Testis (tissue), 3 donors: ENCODE measurements around the gene LRRC42. TPM values are rescaled to one million over a fixed set of nuclear protein-coding genes. Genes with fewer than 3 reads are reported as not detected.

Experiments
- DNase-seq: peaks from one replicate; pipeline ENCODE4 v3.0.0-alpha.2; 2019
- H3K27ac ChIP-seq, 2 donors: fragments of 200-600 bp; sonication (generic); one replicate each; pipeline ENCODE4 v1.5.1; 2019
- H3K27me3 ChIP-seq: fragments of 200-600 bp; sonication (generic); one replicate; pipeline ENCODE4 v1.5.1; 2019
- H3K36me3 ChIP-seq: fragments of 200-600 bp; sonication (generic); one replicate; pipeline ENCODE4 v1.5.1; 2017; ENCODE audit warnings: low read depth; ENCODE audit errors: missing control alignments
- H3K4me1 ChIP-seq: fragments of 200-600 bp; sonication (generic); one replicate; pipeline ENCODE4 v1.5.1; 2019
- H3K4me3 ChIP-seq, 2 donors: fragments of 200-600 bp; sonication (generic); one replicate each; pipeline ENCODE4 v1.5.1; 2017 to 2019
- H3K9me3 ChIP-seq: fragments of 200-600 bp; sonication (generic); one replicate; pipeline ENCODE4 v1.5.1; 2017
- CTCF ChIP-seq, 3 experiments: fragments of 450-650 bp in 2 of 3; fragments of 200-600 bp in 1 of 3; sonication (generic) in 1 of 3; IDR thresholded peaks; one replicate each; pipeline ENCODE4 v1.5.1; 2016 to 2019; ENCODE audit warnings: antibody characterized with exemption in 3 of 3, mild to moderate bottlenecking in 2 of 3, moderate library complexity in 1 of 3
- POLR2A ChIP-seq: fragments of 450-650 bp; IDR thresholded peaks from one replicate; pipeline ENCODE4 v1.6.1; 2017; ENCODE audit warnings: antibody characterized with exemption, mild to moderate bottlenecking, moderate library complexity
- WGBS, 2 donors: methylation state at CpG; one replicate each; pipeline ENCODE4 v1.1.5; 2018; 5-methylcytosine and 5-hydroxymethylcytosine counted together
- intact Hi-C: fragments of 100-400 bp; cut with DNase I; formaldehyde crosslinking; loops from one replicate; pipeline ENCODE4 v1.15.1; 2023; ENCODE audit warnings: low total_unique reads
- polyA plus RNA-seq: library from polyadenylated mRNA; stranded (reverse); fragments of 350-450 nt; fragmentation: Illumina TruSeq; extraction: RNeasy Lipid Tissue Mini Kit (QIAGEN cat#74804); gene quantifications from one replicate; pipeline ENCODE4 v1.2.3, GENCODE V29; 2014; ENCODE audit warnings: low read depth, low replicate concordance; ENCODE audit not compliant: insufficient read depth
- total RNA-seq, 2 donors: library from RNA; depleted of rRNA; stranded (reverse); fragments of >200 nt; gene quantifications; one replicate each; pipeline ENCODE4 v1.2.3, GENCODE V29; 2016

LRRC42 gene
- total and polyA plus RNA-seq, 3 donors from 2014 or later, result 37.8 to 42.8 (median 41.2) TPM

- DNase-seq, result no peak
Observed at GRCh38 chr1:54007613-54008012, 61.5 kb downstream of the LRRC42 start.

GRCh38 chr1:54008876-54009275 is 62.7 kb downstream of the LRRC42 start:
- no peaks in the 10 kb centered on the region for H3K36me3 ChIP-seq
- no peak for TF ChIP-seq CTCF (IDR thresholded peaks at IDR 0.05)
- no peak for TF ChIP-seq POLR2A
- intact Hi-C loops, result no loop called here

More at GRCh38 chr1:54007613-54008012, 61.5 kb downstream of the LRRC42 start:
- Histone ChIP-seq H3K27me3 (no peaks in the 10 kb centered on the region), H3K4me1 (no peaks in the 10 kb centered on the region), H3K36me3 (no peaks in the 10 kb centered on the region), H3K9me3 (no peaks in the 10 kb centered on the region), H3K27ac (no peak overlapping the region), H3K4me3 (no peak overlapping the region)
- intact Hi-C loops, result no loop called here
- WGBS, 2 donors, result 93 to 95% methylated on average over 4 of the region's 4 CpGs
- TF ChIP-seq CTCF (IDR thresholded peaks at IDR 0.05) (no peak), POLR2A (no peak)

GRCh38 chr1:54009406-54009805 is 63.3 kb downstream of the LRRC42 start:
- no peak overlapping the region for H3K4me3 ChIP-seq
- no peak for DNase-seq
- H3K36me3 ChIP-seq, result no peaks in the 10 kb centered on the region
- H3K4me1 ChIP-seq, result no peaks in the 10 kb centered on the region
- WGBS, 2 donors, result 86 to 95% methylated on average over 4 of the region's 4 CpGs
- no peaks in the 10 kb centered on the region for H3K9me3 ChIP-seq
- intact Hi-C loops, result no loop called here
- no peak overlapping the region for H3K27ac ChIP-seq
- no peak for TF ChIP-seq POLR2A
- no peak for TF ChIP-seq CTCF (IDR thresholded peaks at IDR 0.05)
- no peaks in the 10 kb centered on the region for H3K27me3 ChIP-seq

More at GRCh38 chr1:54008876-54009275, 62.7 kb downstream of the LRRC42 start:
- Histone ChIP-seq H3K4me1 (no peaks in the 10 kb centered on the region), H3K4me3 (no peak overlapping the region), H3K27ac (no peak overlapping the region), H3K9me3 (no peaks in the 10 kb centered on the region), H3K27me3 (no peaks in the 10 kb centered on the region)
- DNase-seq, result no peak
- WGBS, 2 donors, result 83 to 90% methylated on average over 12 to 13 of the region's 13 CpGs

- DNase-seq, result no peak
- intact Hi-C loops, result no loop called here
- H3K27me3 ChIP-seq, result no peaks in the 10 kb centered on the region
- TF ChIP-seq CTCF (IDR thresholded peaks at IDR 0.05) (no peak), POLR2A (no peak)
- H3K4me3 ChIP-seq, result no peak overlapping the region
- no peaks in the 10 kb centered on the region for H3K36me3 ChIP-seq
- H3K4me1 ChIP-seq, result no peaks in the 10 kb centered on the region
- 66 to 76% methylated on average over 5 of the region's 5 CpGs for WGBS, 2 donors
- H3K27ac ChIP-seq, result no peak overlapping the region
- H3K9me3 ChIP-seq, result no peaks in the 10 kb centered on the region
Observed at GRCh38 chr1:54010415-54011117, 64.4 kb downstream of the LRRC42 start.
